Mucosa of stomach (tissue), 1 donor: ENCODE results near the gene DBF4B.

ENCODE experiments used
- H3K27me3 ChIP-seq: one replicate; pipeline ENCODE4 v1.7.0; 2013; ENCODE audit warnings: mild to moderate bottlenecking, low read length; ENCODE audit not compliant: control insufficient read depth, insufficient read depth
- H3K36me3 ChIP-seq: one replicate; pipeline ENCODE4 v1.7.0; 2013; ENCODE audit warnings: low read length; ENCODE audit not compliant: control insufficient read depth, insufficient read depth
- H3K4me1 ChIP-seq: one replicate; pipeline ENCODE4 v1.7.0; 2013; ENCODE audit warnings: mild to moderate bottlenecking, low read length; ENCODE audit not compliant: control insufficient read depth, insufficient read depth
- H3K4me3 ChIP-seq: one replicate; pipeline ENCODE4 v1.7.0; 2013; ENCODE audit warnings: low read length
- H3K9ac ChIP-seq: one replicate; pipeline ENCODE4 v1.7.0; 2013; ENCODE audit warnings: mild to moderate bottlenecking, low read length, moderate library complexity
- H3K9me3 ChIP-seq: one replicate; pipeline ENCODE4 v1.7.0; 2013; ENCODE audit warnings: mild to moderate bottlenecking, low read length, moderate library complexity; ENCODE audit not compliant: control insufficient read depth
- donor health status: Pancreatic carcinoma.

Gene DBF4B

DNA sequence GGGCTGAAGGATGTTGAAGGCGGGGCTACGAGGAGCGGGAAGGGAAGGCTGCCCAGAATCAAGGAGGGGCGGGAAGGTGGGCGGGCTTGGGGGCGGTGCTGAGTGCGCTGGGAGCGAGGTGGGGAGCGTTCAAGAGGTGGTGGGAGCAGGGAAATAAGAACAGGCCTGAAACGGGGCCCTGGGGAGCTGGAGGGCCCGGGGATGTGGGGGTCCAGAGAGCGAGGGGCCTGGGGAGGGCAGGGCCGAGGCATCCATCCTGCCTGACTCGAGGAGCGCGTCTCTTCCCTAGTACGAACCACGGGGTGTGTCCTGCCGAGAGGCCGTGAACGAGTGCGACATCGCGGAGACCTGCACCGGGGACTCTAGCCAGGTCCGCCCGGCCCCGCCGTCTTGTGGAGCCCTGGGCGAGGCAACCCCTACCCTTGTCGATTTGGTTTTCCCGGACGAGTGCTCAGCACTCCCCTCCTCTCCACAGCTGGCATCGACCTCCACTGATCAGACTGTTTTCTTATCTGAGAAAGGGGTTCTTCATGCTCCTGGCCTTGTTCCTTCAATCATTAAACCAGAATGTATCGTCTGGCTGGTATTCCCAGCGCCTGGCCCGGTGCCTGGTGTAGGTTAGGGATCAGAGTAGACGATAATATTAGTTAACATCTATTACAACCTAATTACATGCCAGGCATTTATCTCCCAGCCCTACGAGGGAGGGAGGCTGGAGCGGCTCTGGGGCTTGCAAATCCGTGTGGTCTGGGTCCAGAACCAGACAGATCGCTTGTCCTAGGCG is 67.6 kb downstream of the DBF4B start:
- H3K9me3 ChIP-seq = no peaks in the 10 kb centered on the region
- peak overlapping the region; percentile 62 for H3K4me3 ChIP-seq
- H3K4me1 ChIP-seq = peaks cover 12% of the 10 kb centered on the region
- H3K27me3 ChIP-seq = peaks cover 44% of the 10 kb centered on the region
- H3K36me3 ChIP-seq = no peaks in the 10 kb centered on the region
- H3K9ac ChIP-seq = peak overlapping the region; percentile 47

- Histone ChIP-seq H3K27me3 (peaks cover 44% of the 10 kb centered on the region), H3K9me3 (no peaks in the 10 kb centered on the region), H3K36me3 (no peaks in the 10 kb centered on the region), H3K4me1 (peaks cover 12% of the 10 kb centered on the region), H3K4me3 (no peak overlapping the region), H3K9ac (no peak overlapping the region)
Observed at GRCh38 chr17:44776628-44777393, 68.3 kb downstream of the DBF4B start.

- H3K4me1 ChIP-seq = peaks cover 12% of the 10 kb centered on the region
- H3K36me3 ChIP-seq = no peaks in the 10 kb centered on the region
- peaks cover 44% of the 10 kb centered on the region for H3K27me3 ChIP-seq
- H3K9ac ChIP-seq = no peak overlapping the region
- H3K9me3 ChIP-seq = no peaks in the 10 kb centered on the region
- H3K4me3 ChIP-seq = no peak overlapping the region
Observed at GRCh38 chr17:44777394-44778348, 69.2 kb downstream of the DBF4B start.

DNA sequence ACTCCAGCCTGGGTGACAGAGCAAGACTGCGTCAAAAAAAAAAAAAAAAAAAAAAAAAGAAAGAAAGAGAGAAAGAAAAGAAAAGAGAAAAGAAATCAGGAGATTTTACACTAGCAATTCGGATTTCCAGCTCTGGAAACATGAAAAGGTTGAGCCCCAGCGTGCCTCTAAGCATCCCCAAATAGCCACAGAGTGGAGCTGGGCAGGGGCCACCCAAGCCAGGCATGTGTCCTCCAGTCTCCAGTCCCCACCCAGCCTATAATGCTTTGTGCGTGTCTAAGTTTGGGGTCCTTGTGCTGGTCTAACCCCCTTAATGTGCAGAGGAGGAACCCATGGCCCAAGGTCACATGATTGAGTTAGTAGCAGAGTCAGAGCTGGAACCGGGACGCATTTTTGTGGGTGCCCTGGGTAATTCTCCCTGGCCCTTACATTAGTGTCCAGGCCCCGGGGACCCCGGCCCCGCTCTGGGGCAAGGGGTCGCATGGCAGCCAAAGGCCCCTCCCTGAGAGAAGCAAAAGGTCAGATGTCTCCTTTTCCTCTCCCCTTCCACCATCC is 70.3 kb downstream of the DBF4B start:
- peaks cover 38% of the 10 kb centered on the region for H3K27me3 ChIP-seq
- H3K9ac ChIP-seq = no peak overlapping the region
- no peaks in the 10 kb centered on the region for H3K9me3 ChIP-seq
- H3K36me3 ChIP-seq = no peaks in the 10 kb centered on the region
- peaks cover 12% of the 10 kb centered on the region for H3K4me1 ChIP-seq
- no peak overlapping the region for H3K4me3 ChIP-seq

DNA sequence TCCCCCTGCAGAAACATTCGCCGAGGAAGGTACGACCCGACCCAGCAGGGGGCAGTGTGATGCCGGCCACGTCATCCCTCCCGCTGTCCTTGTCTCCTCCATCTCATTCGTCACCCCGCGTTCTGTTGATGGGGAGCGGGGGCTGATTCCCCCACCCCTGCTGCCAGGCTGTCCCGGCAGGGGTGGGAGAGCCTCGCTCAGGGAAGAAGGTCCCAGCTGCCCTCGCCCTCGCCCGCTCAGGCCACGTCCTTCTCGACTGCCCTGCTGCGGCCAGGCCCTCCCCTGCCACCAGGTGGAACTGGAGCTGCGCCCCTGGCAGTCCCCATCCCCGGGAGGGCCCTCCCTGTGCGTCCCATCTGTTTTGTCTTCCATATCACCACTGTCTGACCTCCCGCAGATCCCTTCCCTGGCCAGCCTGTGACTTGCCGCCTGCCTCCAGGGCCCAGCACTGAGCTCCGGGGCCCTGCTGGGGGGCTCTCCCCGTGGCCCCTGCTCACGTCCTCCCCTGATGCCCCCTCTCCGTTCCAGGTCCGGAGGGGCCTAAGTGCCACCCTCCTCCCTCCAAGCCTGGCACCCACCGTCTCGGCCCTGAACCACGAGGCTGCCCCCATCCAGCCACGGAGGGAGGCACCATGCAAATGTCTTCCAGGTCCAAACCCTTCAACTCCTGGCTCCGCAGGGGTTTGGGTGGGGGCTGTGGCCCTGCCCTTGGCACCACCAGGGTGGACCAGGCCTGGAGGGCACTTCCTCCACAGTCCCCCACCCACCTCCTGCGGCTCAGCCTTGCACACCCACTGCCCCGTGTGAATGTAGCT is 71.0 kb downstream of the DBF4B start:
- H3K4me3 ChIP-seq = no peak overlapping the region
- no peaks in the 10 kb centered on the region for H3K36me3 ChIP-seq
- peaks cover 33% of the 10 kb centered on the region for H3K27me3 ChIP-seq
- no peaks in the 10 kb centered on the region for H3K9me3 ChIP-seq
- peaks cover 12% of the 10 kb centered on the region for H3K4me1 ChIP-seq
- peak overlapping the region; percentile 35 for H3K9ac ChIP-seq

GRCh38 chr17:44780161-44780560 is 71.7 kb downstream of the DBF4B start:
- Histone ChIP-seq H3K9me3 (no peaks in the 10 kb centered on the region), H3K27me3 (peaks cover 33% of the 10 kb centered on the region), H3K9ac (no peak overlapping the region), H3K4me1 (peaks cover 9% of the 10 kb centered on the region), H3K36me3 (no peaks in the 10 kb centered on the region), H3K4me3 (no peak overlapping the region)

DNA sequence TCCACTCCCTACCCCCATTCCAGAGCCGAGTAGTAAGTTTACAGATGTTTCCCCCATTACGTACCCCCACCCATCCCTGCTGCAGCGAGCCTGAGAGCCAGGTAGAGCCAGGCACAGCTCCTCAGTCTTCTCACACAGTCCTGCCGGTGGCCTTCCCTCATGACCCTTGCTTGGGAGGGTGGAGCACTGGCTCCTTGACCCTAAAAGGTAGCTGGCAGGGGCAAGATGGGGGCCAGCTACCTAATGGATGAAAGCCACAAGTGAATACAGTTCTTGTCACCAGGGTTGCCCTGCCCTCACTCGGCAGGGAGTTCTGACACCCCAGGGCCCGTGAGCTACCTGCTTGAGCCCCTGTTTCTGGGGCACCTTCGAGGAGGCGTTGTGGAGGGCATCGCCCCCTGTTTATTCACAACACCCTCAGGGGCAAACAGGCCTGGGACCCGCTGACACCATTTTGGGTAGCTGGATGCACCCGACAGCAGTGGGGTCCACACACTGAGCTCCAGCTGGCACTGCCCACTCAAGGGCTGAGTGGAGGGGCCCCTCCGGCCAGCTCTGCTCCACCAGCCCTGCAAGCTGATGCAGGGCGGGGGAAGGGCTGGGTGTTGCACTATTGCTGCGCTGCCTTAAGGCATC is 72.5 kb downstream of the DBF4B start:
- Histone ChIP-seq H3K27me3 (peaks cover 33% of the 10 kb centered on the region), H3K4me1 (peaks cover 4% of the 10 kb centered on the region), H3K9me3 (no peaks in the 10 kb centered on the region), H3K36me3 (no peaks in the 10 kb centered on the region), H3K4me3 (no peak overlapping the region), H3K9ac (no peak overlapping the region)

GRCh38 chr17:44781551-44782325 is 73.3 kb downstream of the DBF4B start:
- H3K4me3 ChIP-seq = no peak overlapping the region
- H3K4me1 ChIP-seq = no peaks in the 10 kb centered on the region
- no peak overlapping the region for H3K9ac ChIP-seq
- H3K27me3 ChIP-seq = peaks cover 29% of the 10 kb centered on the region
- H3K9me3 ChIP-seq = no peaks in the 10 kb centered on the region
- no peaks in the 10 kb centered on the region for H3K36me3 ChIP-seq

- no peak overlapping the region for H3K9ac ChIP-seq
- H3K4me1 ChIP-seq = no peaks in the 10 kb centered on the region
- H3K9me3 ChIP-seq = no peaks in the 10 kb centered on the region
- no peak overlapping the region for H3K4me3 ChIP-seq
- H3K27me3 ChIP-seq = peaks cover 25% of the 10 kb centered on the region
- H3K36me3 ChIP-seq = no peaks in the 10 kb centered on the region
Observed at GRCh38 chr17:44782326-44782850, 73.9 kb downstream of the DBF4B start.

DNA sequence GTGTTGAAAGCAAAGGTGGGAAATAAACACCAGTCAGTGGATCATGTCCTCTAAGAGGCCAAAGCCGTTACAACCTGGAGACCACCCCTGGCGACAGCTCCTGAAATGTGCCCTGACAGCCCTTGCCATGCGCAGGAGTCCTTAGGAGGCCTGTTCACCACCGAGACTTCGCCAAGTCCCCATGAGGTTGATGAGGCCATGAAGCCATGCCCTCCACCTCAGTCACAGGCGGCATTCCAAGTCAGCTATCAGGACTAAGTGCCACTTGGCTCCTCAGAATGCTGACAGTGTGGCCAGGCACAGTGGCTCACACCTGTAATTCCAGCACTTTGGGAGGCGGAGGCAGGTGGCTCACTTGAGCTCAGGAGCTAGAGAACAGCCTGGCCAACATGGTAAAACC is 77.5 kb downstream of the DBF4B start:
- no peaks in the 10 kb centered on the region for H3K27me3 ChIP-seq
- no peaks in the 10 kb centered on the region for H3K4me1 ChIP-seq
- H3K4me3 ChIP-seq = no peak overlapping the region
- no peak overlapping the region for H3K9ac ChIP-seq
- no peaks in the 10 kb centered on the region for H3K36me3 ChIP-seq
- no peaks in the 10 kb centered on the region for H3K9me3 ChIP-seq
